SH-SY5Y (cell line): ENCODE measurements around the gene MACO1.

ENCODE experiments used
- GATA2 ChIP-seq: IDR thresholded peaks from 2 replicates; pipeline ENCODE4 v1.6.1; 2011; ENCODE audit warnings: mild to moderate bottlenecking, low read depth, low read length
- GATA3 ChIP-seq: IDR thresholded peaks from 2 replicates; pipeline ENCODE4 v1.6.1; 2011; ENCODE audit warnings: low read depth, mild to moderate bottlenecking, low read length, moderate library complexity

GRCh38 chr1:25536124-25536523 lies 105.4 kb downstream of the MACO1 start:
- TF ChIP-seq GATA2 (no peak), GATA3 (no peak)
